GM18867 (cell line): Measurements from ENCODE around the gene MFSD12.

Experiments
- ATAC-seq: cut with Tn5 transposase; IDR thresholded peaks from one replicate; pipeline ENCODE4 v1.9.1; 2021; ENCODE audit warnings: mild to moderate bottlenecking, moderate library complexity; ENCODE audit not compliant: unreplicated experiment

The MFSD12 gene

DNA sequence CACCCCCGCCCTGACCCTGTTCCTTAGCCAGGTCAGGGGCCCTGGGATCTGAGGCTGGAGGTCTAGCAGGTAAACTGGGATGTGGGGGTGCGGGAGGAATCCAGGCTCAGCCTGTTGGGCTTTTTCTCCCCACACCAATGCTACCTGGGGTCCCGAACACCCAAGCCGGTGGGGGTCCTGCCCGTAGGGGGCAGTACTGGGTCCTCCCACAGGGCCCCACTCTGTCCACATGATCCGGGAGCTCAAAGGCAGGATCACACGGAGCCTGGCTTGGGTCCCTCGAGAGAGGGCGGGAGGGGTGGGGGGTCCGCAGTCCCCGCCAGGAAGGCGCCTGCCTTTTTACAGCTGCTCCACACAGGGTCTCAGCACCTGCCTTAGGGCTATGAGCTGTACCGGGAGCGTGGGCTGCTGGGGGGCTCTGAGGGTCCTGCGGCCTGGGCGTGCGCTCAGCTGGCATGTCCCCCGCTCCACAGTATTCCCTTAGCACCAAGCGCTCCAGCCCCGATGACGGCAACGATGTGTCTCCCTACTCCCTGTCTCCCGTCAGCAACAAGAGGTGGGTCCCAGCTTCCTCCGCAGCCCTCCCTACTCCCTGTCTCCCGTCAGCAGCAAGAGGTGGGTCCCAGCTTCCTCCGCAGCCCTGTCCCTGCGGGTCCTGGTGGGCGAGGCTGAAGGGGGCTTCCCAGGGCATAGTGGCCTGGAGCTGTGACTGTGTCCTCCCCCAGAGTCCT lies 30.7 kb downstream of the MFSD12 start:
- no peak for ATAC-seq

DNA sequence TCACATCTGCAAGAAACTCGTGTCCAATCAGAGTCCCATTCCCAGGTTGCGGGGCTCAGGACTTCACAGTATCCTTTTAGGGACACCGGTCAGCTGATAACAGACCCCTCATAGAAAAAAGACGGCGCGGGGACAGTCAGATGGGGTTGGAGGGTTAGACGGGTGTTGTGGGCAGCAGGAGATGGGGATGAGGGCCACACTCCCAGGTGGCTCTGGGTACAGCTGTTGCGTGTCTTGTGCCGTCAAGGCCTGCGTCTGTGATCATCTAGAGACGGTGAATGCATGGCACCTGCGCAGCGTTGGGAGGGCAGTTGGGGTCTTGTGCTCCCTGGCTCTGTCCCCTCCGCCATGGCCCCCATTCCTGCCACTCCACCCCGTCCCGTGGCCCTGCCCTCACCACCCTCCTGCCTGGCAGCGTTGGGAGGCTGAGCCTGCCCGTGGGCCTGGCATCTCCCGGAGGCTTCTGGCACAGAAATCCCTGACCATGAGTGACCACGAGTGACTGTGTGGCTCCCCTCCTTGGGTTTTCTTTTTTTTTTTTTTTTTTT lies 32.4 kb downstream of the MFSD12 start:
- ATAC-seq: no peak

- no peak for ATAC-seq
These were observed 33.1 kb downstream of the MFSD12 start for GRCh38 chr19:3524078-3524842.

DNA sequence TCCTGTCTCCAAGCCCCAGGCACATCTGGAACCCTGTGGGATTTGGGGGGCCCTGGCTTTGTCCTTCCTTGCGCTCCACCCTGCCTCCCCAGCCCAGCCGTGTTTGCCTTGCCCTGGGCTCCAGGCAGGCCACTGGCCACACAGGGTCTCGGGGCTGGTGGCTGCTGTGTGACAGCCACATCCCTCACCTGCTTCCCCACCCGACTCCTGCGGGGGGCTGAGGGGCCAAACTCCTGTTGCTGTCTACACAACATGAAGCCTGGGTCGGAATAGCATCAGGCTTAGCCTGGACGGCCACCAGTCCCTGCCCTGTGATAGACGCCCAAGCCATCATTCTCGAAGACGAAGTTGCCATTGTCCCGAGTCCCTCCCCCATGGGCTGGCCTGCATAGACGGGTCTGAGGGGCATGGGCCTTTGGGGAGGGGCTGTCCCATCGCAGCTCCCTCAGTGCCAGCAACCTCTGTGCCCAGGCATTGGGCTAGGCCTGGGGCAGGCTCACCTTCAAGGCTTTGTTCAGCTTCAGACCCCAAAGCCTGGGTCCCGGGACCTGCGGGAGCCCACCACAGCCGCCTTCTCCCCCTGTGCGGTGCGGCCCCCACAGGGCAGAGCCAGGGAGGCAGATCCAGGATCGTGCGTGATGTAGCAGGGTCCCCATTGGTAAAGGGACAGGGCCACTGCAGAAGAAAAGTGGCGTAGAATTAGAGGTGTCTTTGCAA lies 33.9 kb downstream of the MFSD12 start:
- no peak for ATAC-seq

GRCh38 chr19:3522421-3523360 lies 34.7 kb downstream of the MFSD12 start:
- no peak for ATAC-seq

DNA sequence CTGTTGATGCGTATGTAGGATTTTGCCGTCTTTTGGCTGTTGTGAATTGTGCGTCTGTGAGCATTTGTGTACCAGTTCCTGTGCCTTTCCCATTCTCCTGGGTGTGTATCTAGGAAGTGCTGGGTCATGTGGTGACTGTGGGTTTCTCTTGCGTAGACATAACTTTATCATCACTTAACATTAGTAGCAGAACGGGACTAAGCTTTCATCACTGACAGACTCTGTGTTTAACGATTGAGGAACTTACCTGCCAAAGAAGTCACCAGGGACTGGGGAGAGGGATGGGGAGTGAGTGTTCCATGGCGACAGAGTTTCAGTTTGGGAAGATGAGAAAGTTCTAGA lies 36.3 kb downstream of the MFSD12 start:
- ATAC-seq: no peak

- no peak for ATAC-seq
These were observed 37.0 kb downstream of the MFSD12 start for GRCh38 chr19:3520166-3521103.

DNA sequence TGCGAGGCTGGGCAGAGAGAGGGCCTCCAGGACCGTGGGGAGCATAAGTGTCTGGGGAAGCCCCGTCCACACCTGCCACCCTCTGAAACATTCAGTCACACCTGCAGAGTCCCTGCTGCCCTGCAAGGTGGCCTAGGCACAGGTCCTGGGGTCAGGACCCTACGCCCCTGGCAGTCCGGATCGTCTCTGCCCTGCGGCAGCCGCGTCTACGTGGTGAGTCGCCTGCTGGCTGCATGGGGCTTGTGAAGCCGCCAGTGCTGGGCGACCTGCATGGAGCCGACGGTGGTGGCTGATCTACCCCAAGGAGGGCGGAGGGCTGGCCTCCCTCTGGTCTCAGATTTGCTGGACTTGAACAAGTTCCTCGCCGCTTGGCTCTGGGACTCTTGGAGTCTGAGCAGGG lies 38.3 kb downstream of the MFSD12 start:
- ATAC-seq: no peak

GRCh38 chr19:3518659-3519058 lies 38.7 kb downstream of the MFSD12 start:
- no peak for ATAC-seq

DNA sequence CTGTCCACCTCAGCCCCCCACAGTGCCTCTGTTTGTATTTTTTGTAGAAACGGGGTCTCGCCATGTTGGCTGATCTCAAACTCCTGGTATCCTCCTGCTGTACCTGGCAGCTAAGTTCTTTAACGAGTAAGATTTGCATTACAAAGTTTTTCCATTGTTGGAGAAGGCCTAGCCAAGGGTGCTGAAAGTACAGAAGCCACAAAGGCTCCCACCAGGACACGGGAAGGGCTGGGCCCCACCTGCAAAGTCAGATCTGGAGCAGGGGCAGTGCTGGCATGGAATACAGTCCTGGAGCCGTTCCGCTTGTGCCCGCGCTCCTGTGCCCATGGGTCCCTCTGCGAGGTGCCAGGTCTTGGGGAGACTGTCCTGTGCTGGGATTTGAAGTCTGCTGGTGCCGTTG lies 39.1 kb downstream of the MFSD12 start:
- ATAC-seq: no peak

- no peak for ATAC-seq
These were observed 39.7 kb downstream of the MFSD12 start for GRCh38 chr19:3517638-3518037.

DNA sequence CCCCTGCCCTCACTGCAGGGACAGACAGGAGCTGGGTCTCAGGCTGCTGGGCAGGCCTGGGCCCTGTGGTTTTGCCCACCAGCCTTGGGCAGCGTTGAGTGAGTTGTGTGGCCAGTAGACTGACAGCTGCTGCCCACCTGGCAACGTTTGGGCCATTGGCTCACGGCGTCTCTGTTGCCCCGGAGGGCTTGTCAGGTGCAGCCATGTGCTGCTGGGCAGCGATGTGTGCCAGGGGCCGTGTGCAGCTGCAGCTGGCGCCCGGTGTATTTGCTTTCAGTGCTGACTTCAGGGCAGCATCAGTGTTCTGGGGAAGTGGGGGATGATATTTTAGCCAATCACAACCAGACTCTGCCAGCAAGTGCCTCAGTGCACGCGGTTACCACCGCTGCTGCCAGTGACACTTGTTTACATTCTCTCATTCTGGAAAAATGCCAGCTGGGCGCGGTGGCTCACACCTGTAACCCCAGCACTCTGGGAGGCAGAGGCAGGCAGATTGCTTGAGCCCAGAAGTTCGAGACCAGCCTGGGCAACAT lies 40.6 kb downstream of the MFSD12 start:
- no peak for ATAC-seq

DNA sequence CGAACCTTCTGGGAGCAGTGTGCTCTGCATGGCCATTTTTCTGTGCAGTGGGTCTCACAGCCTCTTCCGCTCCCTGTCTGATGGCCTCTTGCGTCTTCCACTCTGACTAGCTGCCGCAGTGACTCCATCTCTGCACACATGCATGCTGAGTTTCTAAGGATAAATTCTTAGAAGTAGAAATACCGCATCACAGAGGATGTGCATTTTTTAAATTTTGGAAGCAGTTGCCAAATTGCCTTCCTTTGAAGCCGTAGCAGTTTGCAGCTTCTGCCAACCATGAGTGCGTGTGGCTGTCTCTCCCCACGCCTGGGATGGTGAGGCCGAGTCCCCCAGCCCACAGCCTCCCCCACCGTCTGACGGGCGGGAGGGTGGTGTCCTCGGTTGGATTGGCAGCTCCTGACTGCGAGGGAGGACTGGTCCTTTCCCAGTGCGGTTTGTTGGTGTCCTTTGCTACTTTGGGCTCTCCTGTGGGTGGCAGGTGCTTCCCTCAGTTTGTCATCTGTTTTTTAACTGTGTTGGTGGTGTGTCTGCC lies 41.4 kb downstream of the MFSD12 start:
- no peak for ATAC-seq

DNA sequence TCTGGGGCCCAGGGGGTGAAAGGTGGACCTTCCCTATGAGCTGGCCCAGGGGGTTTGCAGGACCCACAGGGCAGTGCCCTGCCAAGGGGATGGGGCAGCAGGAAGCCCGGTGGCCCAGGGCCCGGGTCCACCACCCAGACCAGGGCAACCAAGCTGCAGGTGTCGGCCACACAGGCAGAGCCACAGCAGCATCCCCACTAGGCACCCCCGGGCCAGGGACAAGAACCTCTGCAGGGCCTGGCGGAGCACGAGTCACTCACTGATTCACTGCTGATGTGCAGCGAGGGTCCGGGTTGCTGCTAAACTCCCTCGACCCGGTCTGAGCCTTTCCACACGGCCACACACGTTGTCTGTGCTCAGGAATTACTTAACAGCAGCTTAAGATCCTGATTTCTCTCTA lies 42.5 kb downstream of the MFSD12 start:
- ATAC-seq: no peak

GRCh38 chr19:3513229-3514140 lies 43.9 kb downstream of the MFSD12 start:
- no peak for ATAC-seq

DNA sequence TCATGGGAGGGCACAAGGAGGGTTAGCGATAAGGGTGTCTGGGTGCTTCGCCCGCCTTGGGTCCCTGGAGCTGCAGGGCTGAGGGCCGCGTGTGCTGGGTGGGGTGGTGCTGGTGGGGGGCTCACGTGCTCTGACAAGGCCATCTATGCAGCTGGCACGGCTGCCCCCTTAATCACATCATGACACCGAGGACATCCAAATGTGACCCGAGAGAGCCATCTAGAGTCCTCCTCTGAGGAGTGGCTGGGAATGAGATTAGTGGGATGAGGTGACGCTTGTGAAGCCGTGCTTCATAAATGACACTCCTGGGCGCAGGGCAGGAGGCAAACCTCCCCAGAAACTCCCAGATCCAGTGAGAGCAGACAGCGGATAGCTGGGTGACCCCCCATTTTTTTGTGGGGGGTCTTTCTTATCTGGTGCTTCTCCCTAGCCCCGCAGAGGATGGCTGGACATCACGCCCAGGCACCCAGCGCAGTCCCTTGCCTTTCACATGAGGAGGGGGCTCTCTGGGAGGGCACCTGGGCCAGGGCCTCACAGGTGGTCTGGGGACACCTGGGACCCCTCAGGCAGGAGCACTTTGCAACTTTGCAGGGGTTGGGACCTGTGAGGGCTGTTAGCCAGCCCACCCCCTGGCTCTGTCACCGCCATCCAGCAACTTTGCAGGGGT lies 44.7 kb downstream of the MFSD12 start:
- no peak for ATAC-seq

DNA sequence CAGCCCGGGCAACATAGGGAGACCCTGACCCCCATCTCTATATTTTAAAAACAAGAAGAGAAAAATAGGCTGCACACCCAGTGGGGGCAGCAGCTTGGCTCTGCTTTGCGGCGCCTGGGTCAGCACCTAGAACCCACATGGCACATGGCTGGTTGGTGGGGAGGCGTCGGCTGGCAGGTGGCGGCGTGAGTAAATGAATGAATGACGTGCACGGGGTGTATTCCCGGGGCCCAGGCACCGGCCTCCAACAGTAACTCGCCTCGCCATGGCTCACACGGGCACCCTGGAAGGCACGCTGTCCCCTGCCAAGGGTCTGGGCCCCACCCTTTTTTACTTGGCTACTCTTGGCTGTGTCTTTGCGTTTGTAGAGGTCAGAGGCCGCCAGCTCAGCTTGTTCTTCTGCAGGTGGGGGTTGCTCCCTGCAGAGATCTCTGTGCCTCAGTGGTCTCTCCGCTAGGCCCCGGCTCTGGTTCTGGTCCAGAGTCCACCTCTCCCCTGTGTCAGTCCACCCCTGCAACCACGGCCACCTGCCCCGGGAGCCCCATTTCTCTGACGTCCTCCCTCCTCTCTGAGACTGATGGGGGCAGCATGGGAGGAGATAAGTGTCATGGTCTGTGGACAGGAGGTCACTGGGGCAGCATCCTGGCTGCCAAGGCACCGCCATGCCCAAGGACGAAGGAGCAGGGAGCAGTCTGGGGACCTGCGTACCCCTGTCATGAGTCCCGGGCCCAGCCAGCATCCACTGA lies 45.7 kb downstream of the MFSD12 start:
- ATAC-seq: no peak
